Breast epithelium (tissue), 4 donors: ENCODE measurements around the gene E2F7. TPM values are rescaled to one million over a fixed set of nuclear protein-coding genes. Genes with fewer than 3 reads are reported as not detected.
"Not testable (repeated sequence)": the region's sequence is repeated elsewhere in the genome, so short reads cannot be mapped to it uniquely, and the experiment has no call there.

Experiments
- DNase-seq, 2 donors: peaks; one replicate each; pipeline ENCODE4 v3.0.0-alpha.2; 2019; ENCODE audit warnings: low spot score in 2 of 2
- H3K27ac ChIP-seq, 2 donors: fragments of 200-600 bp; sonication (generic) in 1 of 2; one replicate each; pipeline ENCODE4 v1.5.1; 2016 to 2019; ENCODE audit warnings: mild to moderate bottlenecking in 1 of 2
- H3K27me3 ChIP-seq, 2 donors: fragments of 200-600 bp; sonication (generic) in 1 of 2; one replicate each; pipeline versions ENCODE4 v1.5.1 to v1.6.0; 2017 to 2019; ENCODE audit warnings: control low read depth in 1 of 2, mild to moderate bottlenecking in 1 of 2
- H3K36me3 ChIP-seq: fragments of 200-600 bp; one replicate; pipeline ENCODE4 v1.5.1; 2019
- H3K4me1 ChIP-seq, 2 donors: fragments of 200-600 bp; sonication (generic); one replicate each; pipeline ENCODE4 v1.5.1; 2016 to 2019; ENCODE audit warnings: control low read depth in 1 of 2
- H3K4me3 ChIP-seq, 3 donors: fragments of 200-600 bp; sonication (generic); 1 replicate in 2 of 3; 2 replicates in 1 of 3; pipeline ENCODE4 v1.5.1; 2016 to 2019; ENCODE audit warnings: mild to moderate bottlenecking in 3 of 3, moderate library complexity in 2 of 3
- H3K9me3 ChIP-seq, 2 donors: fragments of 200-600 bp; sonication (generic) in 1 of 2; one replicate each; pipeline ENCODE4 v1.5.1; 2016 to 2019; ENCODE audit warnings: control low read depth in 1 of 2
- CTCF ChIP-seq, 3 donors: fragments of 450-650 bp; IDR thresholded peaks; one replicate each; pipeline ENCODE4 v1.5.1; 2016 to 2017; ENCODE audit warnings: antibody characterized with exemption in 3 of 3, mild to moderate bottlenecking in 3 of 3, moderate library complexity in 3 of 3
- POLR2A ChIP-seq: fragments of 450-650 bp; IDR thresholded peaks from one replicate; pipeline ENCODE4 v1.6.1; 2016; ENCODE audit warnings: antibody characterized with exemption, mild to moderate bottlenecking, moderate library complexity
- POLR2AphosphoS5 ChIP-seq, 3 donors: sonication (generic); formaldehyde crosslinking; IDR thresholded peaks; one replicate each; pipeline ENCODE4 v1.6.1; 2017; ENCODE audit warnings: antibody characterized with exemption in 3 of 3
- intact Hi-C: fragments of 100-400 bp; cut with DNase I; formaldehyde crosslinking; loops from one replicate; pipeline ENCODE4 v1.15.1; 2023; ENCODE audit warnings: low total_unique reads
- total RNA-seq, 3 donors: library from RNA; depleted of rRNA; stranded (reverse); fragments of >200 nt; gene quantifications; one replicate each; pipeline ENCODE4 v1.1.0, GENCODE V29; 2016

Gene E2F7
- total RNA-seq, 3 donors from 2014 or later, result under 0.01 to 0.44 TPM; not detected in 1

DNA sequence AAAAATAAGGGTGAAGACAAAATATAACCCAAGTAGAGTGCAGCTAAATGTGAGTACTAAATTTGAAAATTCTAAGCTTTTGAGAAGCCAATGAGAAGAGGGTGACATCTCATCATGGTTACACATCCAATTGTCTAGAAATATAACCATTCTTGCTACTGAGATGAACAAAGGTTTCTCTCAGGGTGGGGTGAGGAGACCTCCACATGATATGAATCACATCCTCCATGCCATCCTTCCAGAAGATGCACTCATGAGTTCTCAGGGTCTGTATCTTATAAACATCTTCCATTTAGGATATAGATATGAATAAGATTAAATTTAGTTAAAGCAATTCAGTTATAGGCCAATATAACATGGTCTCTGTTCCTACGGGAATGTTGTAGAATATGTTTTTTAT lies 38.9 kb upstream of the E2F7 start:
- intact Hi-C loops, result no loop called here
- H3K36me3 ChIP-seq, result no peaks in the 10 kb centered on the region
- no peak overlapping the region for H3K27ac ChIP-seq
- H3K4me3 ChIP-seq, result no peak overlapping the region
- no peak for TF ChIP-seq POLR2AphosphoS5 (IDR thresholded peaks at IDR 0.05)
- no peak for TF ChIP-seq CTCF (IDR thresholded peaks at IDR 0.05)
- TF ChIP-seq POLR2A, result no peak
- H3K9me3 ChIP-seq, result no peaks in the 10 kb centered on the region
- no peaks in the 10 kb centered on the region for H3K4me1 ChIP-seq
- no peak for DNase-seq
- no peaks in the 10 kb centered on the region for H3K27me3 ChIP-seq

DNA sequence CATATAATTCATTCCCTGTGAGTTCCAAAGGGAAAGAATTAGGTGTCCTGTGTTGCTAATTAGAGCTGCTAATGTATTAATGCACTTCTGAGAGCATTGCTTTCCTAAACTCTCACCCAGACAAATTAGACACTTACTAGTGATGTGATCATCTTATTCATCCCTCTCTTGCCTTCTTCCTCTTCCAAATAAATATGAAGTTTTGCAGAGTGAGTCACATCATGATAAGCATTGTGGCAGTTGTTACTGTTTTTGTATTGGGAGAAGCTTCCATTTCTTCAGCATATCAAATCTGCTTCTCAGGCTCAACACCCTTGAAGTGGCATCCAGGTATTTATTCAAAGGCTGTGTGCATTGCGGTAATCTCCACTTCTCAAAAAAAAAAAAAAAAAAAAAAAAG lies 37.3 kb upstream of the E2F7 start:
- H3K27me3 ChIP-seq, result no peaks in the 10 kb centered on the region
- H3K4me1 ChIP-seq, result no peaks in the 10 kb centered on the region
- intact Hi-C loops, result no loop called here
- no peak for DNase-seq
- no peak for TF ChIP-seq CTCF (IDR thresholded peaks at IDR 0.05)
- no peak for TF ChIP-seq POLR2A
- no peak for TF ChIP-seq POLR2AphosphoS5 (IDR thresholded peaks at IDR 0.05)
- no peak overlapping the region for H3K27ac ChIP-seq
- no peaks in the 10 kb centered on the region for H3K9me3 ChIP-seq
- H3K36me3 ChIP-seq, result no peaks in the 10 kb centered on the region
- H3K4me3 ChIP-seq, result no peak overlapping the region

- Histone ChIP-seq H3K27me3 (no peaks in the 10 kb centered on the region), H3K4me3 (no peak overlapping the region), H3K36me3 (no peaks in the 10 kb centered on the region), H3K4me1 (no peaks in the 10 kb centered on the region), H3K27ac (no peak overlapping the region), H3K9me3 (no peaks in the 10 kb centered on the region)
- TF ChIP-seq POLR2A (no peak), CTCF (IDR thresholded peaks at IDR 0.05) (no peak), POLR2AphosphoS5 (IDR thresholded peaks at IDR 0.05) (no peak)
- DNase-seq, result no peak
- intact Hi-C loops, result no loop called here
Measured at GRCh38 chr12:77102123-77102522, 36.8 kb upstream of the E2F7 start.

GRCh38 chr12:77099799-77100198 lies 34.4 kb upstream of the E2F7 start:
- Histone ChIP-seq H3K36me3 (no peaks in the 10 kb centered on the region), H3K27me3 (no peaks in the 10 kb centered on the region), H3K27ac (no peak overlapping the region), H3K9me3 (no peaks in the 10 kb centered on the region), H3K4me1 (no peaks in the 10 kb centered on the region), H3K4me3 (no peak overlapping the region)
- intact Hi-C loops, result no loop called here
- no peak for TF ChIP-seq POLR2A
- TF ChIP-seq CTCF (IDR thresholded peaks at IDR 0.05), result no peak
- no peak for TF ChIP-seq POLR2AphosphoS5 (IDR thresholded peaks at IDR 0.05)
- no peak for DNase-seq

DNA sequence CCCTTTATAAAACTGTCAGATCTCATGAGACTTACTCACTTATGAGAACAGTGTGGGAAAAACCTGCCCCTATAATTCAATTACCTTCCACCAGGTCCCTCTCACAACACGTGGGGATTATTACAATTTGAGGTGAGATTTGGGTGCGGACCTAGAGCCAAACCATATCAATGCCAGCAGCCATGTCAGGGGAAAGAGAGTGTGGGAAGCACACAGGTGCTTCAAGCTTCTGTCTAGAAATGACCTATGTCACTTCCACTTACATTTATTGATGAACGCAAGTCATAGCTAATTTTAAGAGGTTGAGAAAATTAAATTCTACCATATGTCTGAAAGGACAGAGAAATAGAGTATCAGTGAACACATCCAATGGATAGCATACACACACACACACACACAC lies 32.5 kb upstream of the E2F7 start:
- Histone ChIP-seq H3K27ac (no peak overlapping the region), H3K36me3 (no peaks in the 10 kb centered on the region), H3K4me1 (no peaks in the 10 kb centered on the region), H3K9me3 (no peaks in the 10 kb centered on the region), H3K4me3 (no peak overlapping the region), H3K27me3 (no peaks in the 10 kb centered on the region)
- DNase-seq, result no peak
- TF ChIP-seq POLR2A, result no peak
- TF ChIP-seq CTCF (IDR thresholded peaks at IDR 0.05), result no peak
- TF ChIP-seq POLR2AphosphoS5 (IDR thresholded peaks at IDR 0.05), result no peak
- intact Hi-C loops, result no loop called here

DNA sequence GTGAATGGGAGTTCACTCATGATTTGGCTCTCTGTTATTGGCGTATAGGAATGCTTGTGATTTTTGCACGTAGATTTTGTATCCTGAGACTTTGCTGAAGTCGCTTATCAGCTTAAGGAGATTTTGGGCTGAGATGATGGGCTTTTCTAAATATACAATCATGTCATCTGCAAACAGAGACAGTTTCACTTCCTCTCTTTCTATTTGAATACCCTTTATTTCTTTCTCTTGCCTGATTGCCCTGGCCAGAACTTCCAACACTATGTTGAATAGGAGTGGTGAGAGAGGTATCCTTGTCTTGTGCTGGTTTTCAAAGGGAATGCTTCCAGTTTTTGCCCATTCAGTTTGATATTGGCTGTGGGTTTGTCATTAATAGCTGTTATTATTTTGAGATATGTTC lies 26.9 kb upstream of the E2F7 start:
- H3K4me3 ChIP-seq, H3K4me1 ChIP-seq, H3K9me3 ChIP-seq, H3K27me3 ChIP-seq, H3K36me3 ChIP-seq, intact Hi-C loops, DNase-seq, H3K27ac ChIP-seq: not testable (repeated sequence)
